Endodermal cell (in vitro differentiated cells): ENCODE data around the gene PJA2. TPM values are rescaled to one million over a fixed set of nuclear protein-coding genes. Genes with fewer than 3 reads are reported as not detected.

Experiments
- DNase-seq: peaks from one replicate; pipeline ENCODE4 v3.0.0-alpha.2; 2017
- H3K27ac ChIP-seq: 2 replicates; pipeline ENCODE4 v1.5.1; 2013; ENCODE audit warnings: mild to moderate bottlenecking, low read depth, low read length, moderate library complexity
- H3K27me3 ChIP-seq: 2 replicates; pipeline ENCODE4 v1.6.1; 2013; ENCODE audit warnings: mild to moderate bottlenecking, low read length, moderate library complexity; ENCODE audit not compliant: insufficient read depth, control insufficient read depth, poor library complexity, severe bottlenecking
- H3K36me3 ChIP-seq: 2 replicates; pipeline ENCODE4 v1.7.0; 2013; ENCODE audit warnings: mild to moderate bottlenecking, low read length, moderate library complexity; ENCODE audit not compliant: control insufficient read depth, insufficient read depth
- H3K4me1 ChIP-seq: one replicate; pipeline ENCODE4 v1.7.0; 2013; ENCODE audit warnings: low read length; ENCODE audit not compliant: control insufficient read depth, insufficient read depth
- H3K4me3 ChIP-seq: 2 replicates; pipeline ENCODE4 v1.5.1; 2013; ENCODE audit warnings: mild to moderate bottlenecking, low read length, moderate library complexity
- H3K9ac ChIP-seq: 2 replicates; pipeline ENCODE4 v1.6.1; 2013; ENCODE audit warnings: mild to moderate bottlenecking, low read length, moderate library complexity; ENCODE audit not compliant: poor library complexity, severe bottlenecking; ENCODE audit errors: extremely low read depth
- H3K9me3 ChIP-seq: 2 replicates; pipeline ENCODE4 v1.6.1; 2013; ENCODE audit warnings: mild to moderate bottlenecking, low read length, moderate library complexity; ENCODE audit not compliant: control insufficient read depth
- H3K27ac Mint-ChIP-seq: 2 replicates; pipeline ENCODE4 v1.8.0; 2020; ENCODE audit warnings: mixed read lengths
- H3K27me3 Mint-ChIP-seq: 2 replicates; pipeline ENCODE4 v1.8.0; 2021; ENCODE audit warnings: mild to moderate bottlenecking, mixed read lengths; ENCODE audit not compliant: insufficient read depth
- H3K36me3 Mint-ChIP-seq: 2 replicates; pipeline ENCODE4 v1.8.0; 2020; ENCODE audit warnings: low read depth, mixed read lengths
- H3K4me1 Mint-ChIP-seq: 2 replicates; pipeline ENCODE4 v1.8.0; 2020; ENCODE audit warnings: mixed read lengths
- H3K4me3 Mint-ChIP-seq: 2 replicates; pipeline ENCODE4 v1.8.0; 2020; ENCODE audit warnings: mild to moderate bottlenecking, moderate library complexity, mixed read lengths
- H3K9me3 Mint-ChIP-seq: 2 replicates; pipeline ENCODE4 v1.8.0; 2020; ENCODE audit warnings: mild to moderate bottlenecking, mixed read lengths
- CTCF ChIP-seq: fragments of 200-600 bp; sonication (generic); conservative IDR thresholded peaks from 2 replicates; pipeline ENCODE4 v1.5.0; 2021; ENCODE audit warnings: antibody characterized with exemption, mild to moderate bottlenecking
- WGBS, 2 experiments: methylation state at CpG; one replicate each; pipeline versions ENCODE4 v1.1.5 to v1.1.7; 2013; ENCODE audit warnings: missing lambda C conversion rate in 2 of 2, mixed read lengths in 1 of 2; ENCODE audit not compliant: insufficient coverage in 1 of 2, insufficient read length in 1 of 2; 5-methylcytosine and 5-hydroxymethylcytosine counted together
- total RNA-seq, 2 donors: library from RNA; stranded (reverse); fragmentation: NEBNext Ultra II Directional in 1 of 2; extraction: Animal tissue kit (Norgen Biotek cat#: 25700) in 1 of 2; gene quantifications; 2 replicates in 1 of 2; 3 replicates in 1 of 2; pipeline ENCODE4 v1.2.1, GENCODE V29; 2021

PJA2 gene
- total RNA-seq, 2 donors from 2014 or later = 61.9 to 64.7 TPM

GRCh38 chr5:109451146-109451545 is 41.4 kb upstream of the PJA2 start:
- WGBS, 2 experiments = 93% methylated on average over 1 of the region's 1 CpG; no CpG with 5 or more reads in 1 of the 2 experiments
- Histone ChIP-seq H3K27ac (no peak overlapping the region), H3K9ac (no peak overlapping the region), H3K36me3 (no peaks in the 10 kb centered on the region), H3K4me1 (no peaks in the 10 kb centered on the region), H3K9me3 (peaks cover 8% of the 10 kb centered on the region), H3K4me3 (no peak overlapping the region), H3K27me3 (no peaks in the 10 kb centered on the region)
- DNase-seq = no peak
- H3K4me3 Mint-ChIP-seq = no peak overlapping the region
- H3K36me3 Mint-ChIP-seq = no peaks in the 10 kb centered on the region
- no peak overlapping the region for H3K27ac Mint-ChIP-seq
- TF ChIP-seq CTCF = no peak
- no peaks in the 10 kb centered on the region for H3K4me1 Mint-ChIP-seq
- no peaks in the 10 kb centered on the region for H3K27me3 Mint-ChIP-seq
- peaks cover 13% of the 10 kb centered on the region for H3K9me3 Mint-ChIP-seq

GRCh38 chr5:109450129-109450877 is 40.5 kb upstream of the PJA2 start:
- no peak overlapping the region for H3K9ac ChIP-seq
- H3K27me3 ChIP-seq = no peaks in the 10 kb centered on the region
- H3K27ac ChIP-seq = no peak overlapping the region
- no peaks in the 10 kb centered on the region for H3K27me3 Mint-ChIP-seq
- H3K4me3 ChIP-seq = no peak overlapping the region
- WGBS, 2 experiments = 32 to 54% methylated on average over 6 to 10 of the region's 12 CpGs
- no peak for TF ChIP-seq CTCF
- H3K4me3 Mint-ChIP-seq = no peak overlapping the region
- DNase-seq = peak; percentile 51
- no peaks in the 10 kb centered on the region for H3K36me3 Mint-ChIP-seq
- H3K9me3 Mint-ChIP-seq = peaks cover 13% of the 10 kb centered on the region
- H3K9me3 ChIP-seq = peaks cover 8% of the 10 kb centered on the region
- H3K27ac Mint-ChIP-seq = no peak overlapping the region
- H3K4me1 Mint-ChIP-seq = no peaks in the 10 kb centered on the region
- H3K36me3 ChIP-seq = no peaks in the 10 kb centered on the region
- no peaks in the 10 kb centered on the region for H3K4me1 ChIP-seq

- H3K9ac ChIP-seq = no peak overlapping the region
- H3K4me3 ChIP-seq = no peak overlapping the region
- Mint-ChIP-seq H3K27me3 (no peaks in the 10 kb centered on the region), H3K27ac (no peak overlapping the region), H3K4me3 (no peak overlapping the region), H3K4me1 (no peaks in the 10 kb centered on the region), H3K36me3 (no peaks in the 10 kb centered on the region), H3K9me3 (peaks cover 15% of the 10 kb centered on the region)
- 69% methylated on average over 4 of the region's 4 CpGs; no CpG with 5 or more reads in 1 of the 2 experiments for WGBS, 2 experiments
- no peaks in the 10 kb centered on the region for H3K36me3 ChIP-seq
- no peak overlapping the region for H3K27ac ChIP-seq
- no peak for TF ChIP-seq CTCF
- peaks cover 8% of the 10 kb centered on the region for H3K9me3 ChIP-seq
- no peaks in the 10 kb centered on the region for H3K27me3 ChIP-seq
- no peaks in the 10 kb centered on the region for H3K4me1 ChIP-seq
- DNase-seq = no peak
These were observed 39.1 kb upstream of the PJA2 start for GRCh38 chr5:109448838-109449237.
